ENCODE data around the gene C12orf76. TPM values are rescaled to one million over a fixed set of nuclear protein-coding genes. Genes with fewer than 3 reads are reported as not detected.

Gene C12orf76
- total and polyA plus RNA-seq, 2 of the 13 experiments (the other 11 are each of a cell fraction or from before 2014, with no cell fraction given), result 15.8 to 38.4 TPM

- TF ChIP-seq PBX3 (CRISPR knock-in tag; IDR thresholded peaks at IDR 0.05; ENCODE audit: borderline replicate concordance) (no peak), HNRNPLL (IDR thresholded peaks at IDR 0.05; ENCODE audit: low read depth, low read length, poor library complexity, severe bottlenecking) (peak; percentile 83), KLF9 (CRISPR knock-in tag; IDR thresholded peaks at IDR 0.05; ENCODE audit: low read depth) (no peak), STAG1 (CRISPR knock-in tag; IDR thresholded peaks at IDR 0.05) (peak; percentile 50), ZNF253 (CRISPR knock-in tag; IDR thresholded peaks at IDR 0.05; ENCODE audit: borderline replicate concordance) (no peak), FOXP1 (IDR thresholded peaks at IDR 0.05) (no peak), FOXP1 (CRISPR knock-in tag; IDR thresholded peaks at IDR 0.05) (peak; percentile 26; the same call in 1 of the 2 replicates), ZBTB34 (CRISPR knock-in tag; IDR thresholded peaks at IDR 0.05) (peak; percentile 71; the same call in 1 of the 2 replicates), POLR2A (IDR thresholded peaks at IDR 0.05; ENCODE audit: insufficient read depth in 1 of 2, low read depth in 2 of 2, low read length in 2 of 2) (peak; percentile 89 to 94), ZNF468 (CRISPR knock-in tag; IDR thresholded peaks at IDR 0.05) (no peak), ELF4 (CRISPR knock-in tag; IDR thresholded peaks at IDR 0.05; ENCODE audit: borderline replicate concordance) (no peak), ATF5 (CRISPR knock-in tag; IDR thresholded peaks at IDR 0.05; ENCODE audit: low read depth) (no peak), ZNF121 (CRISPR knock-in tag; IDR thresholded peaks at IDR 0.05) (no peak), THAP7 (CRISPR knock-in tag; IDR thresholded peaks at IDR 0.05) (peak; percentile 83), MED13 (CRISPR knock-in tag; IDR thresholded peaks at IDR 0.05) (no peak; the same call in 1 of the 2 replicates), ATF6 (CRISPR knock-in tag; conservative IDR thresholded peaks at IDR 0.05) (no peak), ZBTB4 (CRISPR knock-in tag; IDR thresholded peaks at IDR 0.05; ENCODE audit: borderline replicate concordance) (peak; percentile 88; the same call in 1 of the 2 replicates), RFX3 (CRISPR knock-in tag; IDR thresholded peaks at IDR 0.05) (peak; percentile 99), ZMYM4 (CRISPR knock-in tag; IDR thresholded peaks at IDR 0.05) (peak; percentile 74), RBM22 (optimal IDR thresholded peaks at IDR 0.05; ENCODE audit: low read length) (peak; percentile 96), ZFP62 (CRISPR knock-in tag; IDR thresholded peaks at IDR 0.05) (no peak)
Measured at GRCh38 chr12:110048242-110049027, at the start of gene C12orf76 (continued).

Data from HepG2 (cell line).